Retinal pigment epithelial cell (primary cell): ENCODE data around the gene TMEM232.

Source experiments
- DNase-seq: peaks from one replicate; pipeline ENCODE4 v3.0.0-alpha.2; 2010; ENCODE audit warnings: low read depth
- H3K4me3 ChIP-seq: 2 replicates; pipeline ENCODE4 v1.5.1; 2011; ENCODE audit warnings: mild to moderate bottlenecking, low read length, control low read depth, moderate library complexity
- TF ChIP-seq, protein P1 (sequence below): conservative IDR thresholded peaks from 2 replicates; pipeline ENCODE4 v1.5.1; 2011; ENCODE audit warnings: low read depth, low read length, control low read depth, inconsistent platforms

The TMEM232 gene

DNA sequence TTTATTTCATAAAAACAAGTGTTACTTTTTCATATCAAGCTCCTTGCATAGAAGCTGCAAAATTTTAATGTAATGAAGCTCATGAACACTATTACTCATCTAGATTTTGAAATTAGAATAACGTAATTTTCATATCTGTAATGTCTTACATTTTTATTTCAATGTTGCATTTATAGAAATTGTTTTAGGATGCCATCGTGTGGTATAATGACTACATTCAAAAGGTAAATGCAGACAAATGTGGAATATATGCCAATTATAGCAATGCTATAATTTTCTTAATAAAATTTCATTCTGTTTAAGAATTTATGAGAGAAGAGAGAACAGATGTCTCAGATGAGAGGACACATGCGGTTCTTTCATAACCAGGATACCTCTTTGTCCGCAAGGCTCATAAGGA, 230.2 kb downstream of the TMEM232 start:
- TF ChIP-seq, protein P1, sequence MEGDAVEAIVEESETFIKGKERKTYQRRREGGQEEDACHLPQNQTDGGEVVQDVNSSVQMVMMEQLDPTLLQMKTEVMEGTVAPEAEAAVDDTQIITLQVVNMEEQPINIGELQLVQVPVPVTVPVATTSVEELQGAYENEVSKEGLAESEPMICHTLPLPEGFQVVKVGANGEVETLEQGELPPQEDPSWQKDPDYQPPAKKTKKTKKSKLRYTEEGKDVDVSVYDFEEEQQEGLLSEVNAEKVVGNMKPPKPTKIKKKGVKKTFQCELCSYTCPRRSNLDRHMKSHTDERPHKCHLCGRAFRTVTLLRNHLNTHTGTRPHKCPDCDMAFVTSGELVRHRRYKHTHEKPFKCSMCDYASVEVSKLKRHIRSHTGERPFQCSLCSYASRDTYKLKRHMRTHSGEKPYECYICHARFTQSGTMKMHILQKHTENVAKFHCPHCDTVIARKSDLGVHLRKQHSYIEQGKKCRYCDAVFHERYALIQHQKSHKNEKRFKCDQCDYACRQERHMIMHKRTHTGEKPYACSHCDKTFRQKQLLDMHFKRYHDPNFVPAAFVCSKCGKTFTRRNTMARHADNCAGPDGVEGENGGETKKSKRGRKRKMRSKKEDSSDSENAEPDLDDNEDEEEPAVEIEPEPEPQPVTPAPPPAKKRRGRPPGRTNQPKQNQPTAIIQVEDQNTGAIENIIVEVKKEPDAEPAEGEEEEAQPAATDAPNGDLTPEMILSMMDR: no peak
- H3K4me3 ChIP-seq: no peak overlapping the region
- DNase-seq: no peak

DNA sequence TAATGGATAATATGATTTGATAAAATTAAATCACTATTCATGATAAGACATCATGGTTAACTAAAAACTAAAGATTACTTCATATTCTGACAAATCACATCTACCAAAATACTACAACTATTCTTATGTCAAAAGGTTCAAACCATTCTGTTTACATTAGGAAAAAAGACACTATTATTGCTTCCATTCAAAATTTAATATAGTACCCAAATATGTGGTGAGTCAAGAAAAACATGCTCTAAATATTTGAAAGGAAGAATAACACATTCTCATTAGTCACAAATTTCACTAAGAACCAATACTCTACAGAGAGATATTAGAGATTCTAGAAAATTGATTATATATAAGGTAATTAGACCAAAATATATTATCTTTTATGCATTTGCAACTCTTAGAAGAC, 234.0 kb downstream of the TMEM232 start:
- TF ChIP-seq, protein P1: no peak
- DNase-seq: no peak
- H3K4me3 ChIP-seq: no peak overlapping the region

DNA sequence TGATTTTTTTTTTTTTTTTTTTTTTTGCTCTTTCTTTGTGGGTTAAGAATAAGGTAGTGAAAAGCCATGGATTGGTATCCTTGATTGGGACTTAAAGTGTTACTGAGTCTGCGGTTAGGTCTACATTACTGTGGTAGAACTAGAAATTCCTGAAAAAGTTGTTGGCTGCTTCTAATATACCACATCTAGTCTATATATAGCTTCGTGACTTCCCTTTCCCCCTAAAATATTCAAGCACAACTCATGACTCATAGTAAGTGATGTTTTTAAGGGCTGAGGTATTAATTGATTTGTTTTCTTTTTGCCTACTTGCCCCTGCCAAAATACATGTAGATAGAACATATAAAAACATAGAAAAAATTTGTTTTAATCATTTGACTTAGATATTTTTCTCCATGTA, 247.6 kb downstream of the TMEM232 start:
- peak; percentile 96 for DNase-seq
- TF ChIP-seq, protein P1: no peak
- H3K4me3 ChIP-seq: no peak overlapping the region

DNA sequence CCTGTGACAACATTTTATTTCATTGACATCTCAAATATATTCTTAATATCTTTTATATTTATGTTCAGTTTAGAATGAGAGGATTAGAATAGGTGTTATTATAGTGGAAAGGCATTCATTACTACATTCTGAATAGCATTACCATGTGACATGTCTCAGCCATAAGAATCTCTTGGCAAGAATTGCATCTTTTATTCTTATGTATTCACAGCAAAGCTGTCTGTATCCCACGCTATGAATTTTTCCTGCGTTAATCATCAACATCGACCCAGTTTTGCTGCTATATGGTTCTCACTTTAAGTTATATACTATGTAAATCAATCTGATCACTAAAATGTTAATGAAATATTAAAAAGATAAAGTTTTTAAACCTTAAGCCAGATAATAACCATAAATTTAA, 248.6 kb downstream of the TMEM232 start:
- TF ChIP-seq, protein P1: no peak
- no peak overlapping the region for H3K4me3 ChIP-seq
- peak; percentile 89 for DNase-seq

DNA sequence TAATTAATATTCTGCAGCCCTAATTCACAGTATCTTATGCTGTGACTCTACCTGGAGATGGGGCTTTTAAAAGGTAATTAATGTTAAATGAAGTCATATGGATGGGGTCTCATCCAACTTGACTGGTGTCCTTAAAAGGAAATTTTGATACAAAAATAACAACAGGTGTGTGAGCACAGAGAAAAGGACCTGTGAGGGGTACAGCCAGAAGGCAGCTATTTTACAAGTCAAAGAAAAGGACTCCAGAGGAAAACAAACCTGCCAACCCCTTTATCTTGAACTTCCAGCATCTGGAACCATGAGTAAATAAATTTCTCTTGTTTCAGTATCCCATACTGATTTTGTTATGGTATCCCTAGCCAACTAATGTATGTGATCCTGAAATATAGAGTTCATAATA, 250.3 kb downstream of the TMEM232 start:
- TF ChIP-seq, protein P1: no peak
- no peak overlapping the region for H3K4me3 ChIP-seq
- no peak for DNase-seq

DNA sequence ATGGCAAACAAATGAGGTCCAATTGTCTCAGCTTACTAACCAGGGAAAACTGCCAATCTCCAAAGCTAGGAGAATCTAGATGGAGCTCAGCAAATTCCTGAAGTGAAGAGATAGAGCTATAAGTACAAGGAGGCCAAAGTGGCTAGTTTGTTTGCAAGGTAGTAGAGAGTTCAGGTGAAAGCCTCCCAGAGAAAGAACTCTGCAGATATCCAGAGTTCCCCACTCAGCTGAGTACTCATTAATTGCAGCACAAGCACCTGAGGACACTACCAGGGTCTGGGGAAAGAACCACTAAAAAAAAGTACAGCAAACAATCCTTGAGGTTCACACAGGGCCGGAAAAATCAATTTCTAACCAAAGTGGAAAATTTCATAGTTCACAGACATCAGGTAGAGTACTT, 250.9 kb downstream of the TMEM232 start:
- DNase-seq: no peak
- H3K4me3 ChIP-seq: no peak overlapping the region
- TF ChIP-seq, protein P1: no peak

DNA sequence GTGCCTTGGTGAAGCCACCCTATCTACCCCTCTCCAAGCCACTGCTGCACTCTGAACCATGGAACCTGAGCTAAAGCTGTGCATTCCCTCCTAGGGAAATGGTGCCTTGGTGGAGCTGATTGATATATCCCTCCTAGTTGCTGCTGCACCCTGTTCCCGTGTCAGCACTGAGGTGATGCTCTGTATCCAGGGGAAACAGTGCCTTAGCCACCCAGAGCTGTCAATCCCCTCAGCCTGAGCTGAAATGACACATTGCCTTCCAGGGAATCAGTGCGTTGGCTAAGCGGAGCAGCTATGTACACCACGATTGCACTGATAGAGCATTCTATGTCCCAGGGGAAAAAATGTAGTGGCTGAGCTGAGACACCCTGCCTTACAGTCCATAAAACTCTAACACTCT, 257.0 kb downstream of the TMEM232 start:
- no peak overlapping the region for H3K4me3 ChIP-seq
- TF ChIP-seq, protein P1: no peak
- DNase-seq: no peak
